Raji (cell line): ENCODE results near the gene CACYBP.

Experiments
- POLR2A ChIP-seq: IDR thresholded peaks from 2 replicates; pipeline ENCODE4 v1.6.1; 2011; ENCODE audit warnings: low read depth, low read length, control low read depth; ENCODE audit not compliant: insufficient read depth

Gene CACYBP

GRCh38 chr1:174995121-174995520 is 4.6 kb upstream of the CACYBP start:
- TF ChIP-seq POLR2A = no peak

GRCh38 chr1:174995916-174996315 is 3.8 kb upstream of the CACYBP start:
- no peak for TF ChIP-seq POLR2A

- no peak for TF ChIP-seq POLR2A
These were observed 3.3 kb upstream of the CACYBP start for GRCh38 chr1:174996476-174996875.

- no peak for TF ChIP-seq POLR2A
These were observed 2.7 kb upstream of the CACYBP start for GRCh38 chr1:174997041-174997440.

- TF ChIP-seq POLR2A = no peak
These were observed 1.1 kb upstream of the CACYBP start for GRCh38 chr1:174998569-174999215.

- peak; percentile 95 for TF ChIP-seq POLR2A
These were observed 371 bp upstream of the CACYBP start for GRCh38 chr1:174999216-174999935.

- TF ChIP-seq POLR2A = no peak
These were observed 995 bp downstream of the CACYBP start for GRCh38 chr1:175000697-175001187.

GRCh38 chr1:175002910-175003517 is 3.3 kb downstream of the CACYBP start:
- TF ChIP-seq POLR2A = no peak

GRCh38 chr1:175003521-175003920 is 3.8 kb downstream of the CACYBP start:
- TF ChIP-seq POLR2A = no peak

- no peak for TF ChIP-seq POLR2A
These were observed 5.5 kb downstream of the CACYBP start for GRCh38 chr1:175005085-175005783.

- TF ChIP-seq POLR2A = no peak
These were observed 9.8 kb downstream of the CACYBP start for GRCh38 chr1:175009532-175009931.

GRCh38 chr1:175013445-175013844 is 13.7 kb downstream of the CACYBP start:
- TF ChIP-seq POLR2A = no peak

- no peak for TF ChIP-seq POLR2A
These were observed 15.5 kb downstream of the CACYBP start for GRCh38 chr1:175015243-175015642.

- no peak for TF ChIP-seq POLR2A
These were observed 19.8 kb downstream of the CACYBP start for GRCh38 chr1:175019524-175019923.

- peak; percentile 94 for TF ChIP-seq POLR2A
These were observed 23.5 kb downstream of the CACYBP start, which contains the start of gene MRPS14 for GRCh38 chr1:175023043-175023921. Gene MRPS14 (minus strand): TSS chr1:175023425. CDS start chr1:175023408, 17 bp downstream.

GRCh38 chr1:175024773-175025172 is 25.0 kb downstream of the CACYBP start:
- TF ChIP-seq POLR2A = no peak
